GM21423 (cell line): Measurements from ENCODE around the gene ZNF701.
"Not testable (repeated sequence)": the region's sequence is repeated elsewhere in the genome, so short reads cannot be mapped to it uniquely, and the experiment has no call there.

Experiments used
- ATAC-seq: cut with Tn5 transposase; IDR thresholded peaks from one replicate; pipeline ENCODE4 v1.9.1; 2021; ENCODE audit warnings: mild to moderate bottlenecking, moderate library complexity; ENCODE audit not compliant: unreplicated experiment

The ZNF701 gene

DNA sequence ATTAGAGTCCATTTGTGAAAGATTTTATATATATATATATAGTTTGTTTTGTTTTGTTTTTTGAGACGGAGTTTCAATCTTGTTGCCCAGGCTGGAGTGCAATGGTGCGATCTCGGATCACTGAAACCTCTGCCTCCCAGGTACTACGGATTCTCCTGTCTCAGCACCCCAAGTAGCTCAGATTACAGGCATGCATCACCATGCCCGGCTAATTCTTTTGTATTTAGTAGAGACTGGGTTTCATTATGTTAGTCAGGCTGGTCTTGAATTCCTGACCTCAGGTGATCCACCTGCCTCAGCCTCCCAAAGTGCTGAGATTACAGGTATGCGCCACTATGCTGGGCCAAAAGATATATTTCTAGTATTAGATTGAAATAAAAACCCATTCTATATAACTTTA lies 4.0 kb upstream of the ZNF701 start:
- ATAC-seq = no peak

GRCh38 chr19:52566588-52566987 lies 3.5 kb upstream of the ZNF701 start:
- no peak for ATAC-seq

- no peak for ATAC-seq
Measured at GRCh38 chr19:52567921-52568320, 2.2 kb upstream of the ZNF701 start.

- peak; percentile 5 for ATAC-seq
Measured at GRCh38 chr19:52569638-52569999, 468 bp upstream of the ZNF701 start.

GRCh38 chr19:52584736-52585440 lies 14.8 kb downstream of the ZNF701 start:
- no peak for ATAC-seq

DNA sequence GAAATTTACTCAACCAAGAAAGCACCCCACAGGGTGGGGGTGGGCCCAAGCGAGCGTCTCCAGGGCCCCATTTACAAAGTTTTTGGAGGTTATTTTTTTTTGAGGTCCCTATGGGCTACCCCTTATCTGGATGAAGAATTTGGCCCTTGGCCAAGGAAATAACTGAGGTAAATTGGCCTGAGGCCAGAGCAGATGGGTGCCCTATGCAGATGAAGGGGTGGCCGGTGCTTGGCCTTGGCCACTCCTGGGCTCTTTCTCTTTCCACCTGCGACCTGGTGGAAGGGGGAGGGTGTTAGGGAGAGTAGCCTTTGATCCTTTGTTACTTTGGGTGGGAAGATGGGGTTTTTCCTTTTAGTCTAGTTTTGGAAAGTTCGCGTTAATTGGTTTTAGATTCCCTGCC lies 15.5 kb downstream of the ZNF701 start:
- ATAC-seq = no peak

DNA sequence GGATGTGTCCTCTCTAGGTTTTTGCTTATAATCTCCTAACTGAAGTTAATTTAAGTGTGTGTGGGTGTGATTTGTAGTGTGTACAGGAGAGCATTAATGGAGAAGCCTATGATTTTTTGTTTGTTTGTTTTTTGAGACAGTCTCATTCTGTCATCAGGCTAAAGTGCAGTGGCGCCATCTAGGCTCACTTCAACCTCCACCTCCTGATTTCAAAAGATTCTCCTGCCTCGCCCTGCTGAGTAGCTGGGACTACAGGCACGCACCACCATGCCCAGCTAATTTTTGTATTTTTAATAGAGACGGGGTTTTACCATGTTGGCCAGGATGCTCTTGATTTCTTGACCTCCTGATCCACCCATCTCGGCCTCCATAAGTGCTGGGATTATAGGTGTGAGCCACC lies 20.6 kb downstream of the ZNF701 start:
- ATAC-seq = no peak

DNA sequence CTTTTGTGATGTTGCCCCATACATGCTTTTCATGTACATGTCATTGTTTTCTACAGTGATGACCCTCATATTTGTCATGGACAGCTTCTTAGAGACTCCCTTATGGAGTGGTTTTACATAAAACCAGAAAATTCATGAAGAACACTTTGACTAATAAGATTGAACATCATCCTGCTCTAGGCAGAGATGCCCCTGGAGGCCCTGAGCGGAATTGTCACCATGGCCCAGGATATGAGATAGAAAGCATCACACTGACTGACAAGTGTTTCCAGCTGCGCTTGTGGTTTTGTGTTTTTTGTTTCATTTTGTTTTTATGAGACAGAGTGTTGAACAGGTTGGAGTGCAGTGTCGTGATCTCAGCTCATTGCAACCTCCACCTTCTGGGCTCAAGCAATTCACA lies 22.2 kb downstream of the ZNF701 start:
- ATAC-seq = no peak

DNA sequence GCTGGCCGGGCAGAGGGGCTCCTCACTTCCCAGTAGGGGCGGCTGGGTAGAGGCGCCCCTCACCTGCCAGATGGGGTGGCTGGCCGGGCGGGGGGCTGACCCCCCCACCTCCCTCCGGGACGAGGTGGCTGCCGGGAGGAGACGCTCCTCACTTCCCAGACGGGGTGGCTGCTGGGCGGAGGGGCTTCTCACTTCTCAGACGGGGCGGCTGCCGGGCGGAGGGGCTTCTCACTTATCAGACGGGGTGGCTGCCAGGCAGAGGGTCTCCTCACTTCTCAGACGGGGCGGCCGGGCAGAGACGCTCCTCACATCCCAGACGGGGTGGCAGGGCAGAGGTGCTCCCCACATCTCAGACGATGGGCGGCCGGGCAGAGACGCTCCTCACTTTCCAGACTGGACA lies 23.4 kb downstream of the ZNF701 start:
- ATAC-seq = not testable (repeated sequence)

GRCh38 chr19:52599241-52599640 lies 29.2 kb downstream of the ZNF701 start:
- ATAC-seq = no peak

DNA sequence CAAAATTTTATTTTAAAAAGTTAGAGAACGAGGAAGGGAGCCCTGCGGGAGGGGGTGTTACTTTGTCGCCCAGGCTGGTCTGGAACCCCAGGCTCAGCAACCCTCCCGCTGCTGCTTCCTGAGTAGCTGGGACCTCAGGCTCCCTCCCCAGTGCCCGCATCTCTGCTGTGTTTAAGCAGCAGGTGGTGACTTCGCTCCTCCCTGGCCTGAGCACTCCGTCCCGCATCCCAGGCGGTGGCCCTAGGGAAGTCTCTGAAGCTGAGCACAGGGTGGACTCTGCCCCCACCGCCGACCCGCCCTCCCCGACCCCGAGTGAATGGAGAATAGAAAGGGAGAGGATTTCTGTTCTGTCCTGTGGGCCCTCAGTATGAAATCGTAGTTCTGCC lies 30.5 kb downstream of the ZNF701 start:
- ATAC-seq = no peak

GRCh38 chr19:52601025-52601973 lies 31.2 kb downstream of the ZNF701 start:
- peak; percentile 88 for ATAC-seq

GRCh38 chr19:52601974-52602366 lies 31.9 kb downstream of the ZNF701 start:
- ATAC-seq = not testable (repeated sequence)

DNA sequence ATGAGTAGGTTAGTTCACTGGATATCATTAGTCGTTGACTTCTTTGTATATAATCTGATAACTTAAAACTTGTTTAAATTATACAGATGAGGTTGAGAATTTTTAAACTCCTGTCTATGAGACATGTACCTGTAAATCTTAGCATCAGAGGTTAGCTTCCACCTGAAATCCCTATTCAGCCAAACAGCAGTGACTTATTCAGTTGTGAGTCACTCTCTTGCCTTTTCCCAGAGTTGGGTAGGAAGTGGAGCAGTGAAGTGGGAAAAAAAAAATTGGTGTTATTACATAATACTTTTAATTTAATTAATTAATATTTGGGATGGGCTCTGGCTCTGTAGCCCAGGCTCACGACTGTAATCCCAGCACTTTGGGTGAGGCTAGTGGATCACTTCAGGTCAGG lies 32.9 kb downstream of the ZNF701 start:
- ATAC-seq = no peak

- no peak for ATAC-seq
Measured at GRCh38 chr19:52603558-52604207, 33.6 kb downstream of the ZNF701 start.

GRCh38 chr19:52613299-52613906 lies 43.3 kb downstream of the ZNF701 start:
- no peak for ATAC-seq

DNA sequence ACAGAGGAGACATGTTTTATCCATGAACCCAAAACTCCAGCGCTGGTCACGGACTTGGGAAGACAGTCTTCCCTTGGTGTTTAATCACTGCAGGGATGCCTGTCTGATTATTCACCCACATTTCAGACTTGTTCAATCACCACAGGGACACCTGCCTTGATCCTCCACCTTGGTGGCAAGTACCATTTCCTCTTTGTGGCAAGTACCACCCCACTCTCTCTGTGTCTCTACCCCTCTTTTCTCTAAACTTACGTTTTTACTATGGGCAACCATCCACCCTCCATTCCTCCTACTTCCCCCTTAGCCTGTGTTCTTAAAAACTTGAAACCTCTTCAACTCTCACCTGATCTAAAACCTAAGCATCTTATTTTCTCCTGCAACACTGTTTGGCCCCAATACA lies 51.3 kb downstream of the ZNF701 start:
- ATAC-seq = no peak

DNA sequence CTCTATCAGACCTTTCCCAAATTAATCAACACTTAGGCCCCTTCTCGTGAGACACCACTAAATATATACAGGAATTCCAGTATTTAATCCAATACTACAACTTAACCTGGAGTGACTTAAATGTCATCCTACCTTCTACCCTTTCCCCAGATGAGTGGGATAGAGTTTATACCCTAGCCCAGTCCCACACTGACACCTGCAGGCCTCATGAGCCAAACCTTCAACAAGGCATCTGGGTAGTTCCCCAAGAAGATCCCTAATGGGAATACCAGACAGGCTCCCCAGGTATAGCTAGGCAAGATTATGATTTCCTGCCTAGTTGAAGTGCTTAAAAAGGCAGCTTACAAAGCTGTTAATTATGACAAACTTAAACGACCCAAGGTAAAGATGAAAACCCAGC lies 52.2 kb downstream of the ZNF701 start:
- ATAC-seq = no peak

GRCh38 chr19:52626915-52627314 lies 56.8 kb downstream of the ZNF701 start:
- no peak for ATAC-seq

- not testable (repeated sequence) for ATAC-seq
Measured at GRCh38 chr19:52627441-52627840, 57.4 kb downstream of the ZNF701 start.
